Measurements from ENCODE around the gene ZNF577. TPM values are rescaled to one million over a fixed set of nuclear protein-coding genes. Genes with fewer than 3 reads are reported as not detected.

ZNF577 gene
- total RNA-seq, result 10 to 100 TPM in 2 of 10 donors, 1 to 10 TPM in 8; 4.6 to 12.4 (median 8.6) TPM
- polyA plus RNA-seq, result 10 to 100 TPM in 1 of 2 donors, 1 to 10 TPM in 1; 7.6 to 22.8 TPM
- long read RNA-seq, donor 1, partial matches to known transcripts, result 0 of 15 reads
- long read RNA-seq, donor 1, other reads (novel, unspliced or antisense), result 7 of 15 reads
- long read RNA-seq, donor 2, partial matches to known transcripts, result 1 of 14 reads
- long read RNA-seq, donor 2, other reads (novel, unspliced or antisense), result 7 of 14 reads
- long read RNA-seq, donor 3, partial matches to known transcripts, result 1 of 15 reads
- long read RNA-seq, donor 3, other reads (novel, unspliced or antisense), result 12 of 15 reads

GRCh38 chr19:51887522-51888498 lies at the start of gene ZNF577:
Gene ZNF577, minus strand, starts transcription at chr19:51887951. Its CDS starts 7,569 bp downstream, at chr19:51880382.
- peaks cover 0 to 100% (median 45%) of the 10 kb centered on the region in 11 donors for H3K9me3 ChIP-seq
- peak within 1 kb of the TSS; percentile 55 to 95 (median 77) for H3K4me3 ChIP-seq
- peak within 1 kb of the TSS in 9 of 10 donors; percentile 73 to 85 (median 79) for H3K27ac ChIP-seq
- WGBS, 2 donors, result 2 to 4% methylated on average over 56 of the region's 56 CpGs
- H3K36me3 ChIP-seq, result peaks cover 0 to 50% (median 42%) of the 10 kb centered on the region in 9 donors
- TF ChIP-seq CTCF (IDR thresholded peaks at IDR 0.05), result no peak
- ATAC-seq (peak; percentile 97 to 100 (median 100)), DNase-seq (peak; percentile 91 to 96)
- H3K27me3 ChIP-seq, result no peaks in the 10 kb centered on the region
- peaks cover 0 to 15% (median 10%) of the 10 kb centered on the region in 9 donors for H3K4me1 ChIP-seq
- intact Hi-C loops (cut with DNase I), result loop anchor here in 2 of 10 donors (5.0 to 10.0 kb wide), 2 partner anchors 94 to 97 kb away; partner anchors contain the start of gene ZNF350 (in 1 of the 2)

GRCh38 chr19:51931921-51932320 lies 44.2 kb upstream of the ZNF577 start:
- DNase-seq, result no peak
- ATAC-seq, result no peak
- H3K36me3 ChIP-seq, result peaks cover 0 to 76% (median 59%) of the 10 kb centered on the region in 9 donors
- H3K9me3 ChIP-seq, result peaks cover 0 to 75% (median 9%) of the 10 kb centered on the region in 11 donors
- no peak overlapping the region for H3K4me3 ChIP-seq
- intact Hi-C loops (cut with DNase I), result no loop called here
- 85 to 90% methylated on average over 8 of the region's 8 CpGs for WGBS, 2 donors
- H3K27ac ChIP-seq, result no peak overlapping the region
- H3K4me1 ChIP-seq, result peaks cover 0 to 13% (median 9%) of the 10 kb centered on the region in 9 donors
- H3K27me3 ChIP-seq, result no peaks in the 10 kb centered on the region
- no peak for TF ChIP-seq CTCF (IDR thresholded peaks at IDR 0.05)

GRCh38 chr19:51927859-51928258 lies 40.1 kb upstream of the ZNF577 start:
- peaks cover 0 to 35% (median 18%) of the 10 kb centered on the region in 9 donors for H3K36me3 ChIP-seq
- no peak for TF ChIP-seq CTCF (IDR thresholded peaks at IDR 0.05)
- H3K27ac ChIP-seq, result peak overlapping the region in 9 of 10 donors; percentile 81 to 96 (median 89)
- DNase-seq, result no peak
- no peak for ATAC-seq
- intact Hi-C loops (cut with DNase I), result loop anchor here in 4 of 10 donors (1.0 to 5.0 kb wide), 7 partner anchors 23 to 121 kb away; partner anchors contain the start of genes ZNF350 (in 2 of the 4), ZNF615 (in 2 of the 4), ZNF432 (in 1 of the 4) and ZNF614 (in 1 of the 4)
- 33 to 36% methylated on average over 13 of the region's 13 CpGs for WGBS, 2 donors
- H3K4me3 ChIP-seq, result peak overlapping the region; percentile 69 to 91 (median 80)
- H3K4me1 ChIP-seq, result peaks cover 0 to 13% (median 10%) of the 10 kb centered on the region in 9 donors
- H3K27me3 ChIP-seq, result no peaks in the 10 kb centered on the region
- H3K9me3 ChIP-seq, result peaks cover 0 to 70% (median 5%) of the 10 kb centered on the region in 11 donors

Measured in heart right ventricle (tissue), 16 donors.